GM13976 (cell line): ENCODE data around the gene WDR54.
"Not testable (repeated sequence)": the region's sequence is repeated elsewhere in the genome, so short reads cannot be mapped to it uniquely, and the experiment has no call there.

Source experiments
- DNase-seq: peaks from one replicate; pipeline ENCODE4 v3.0.0; 2012; ENCODE audit warnings: low spot score
- in situ Hi-C: fragments of 300-500 bp; cut with MboI; formaldehyde crosslinking; loops from one replicate; pipeline ENCODE4 v1.12.0; 2022; ENCODE audit warnings: low sequenced_read_pairs, mixed read lengths, inconsistent platforms; ENCODE audit not compliant: unreplicated experiment
- TF ChIP-seq, protein P1 (sequence below): IDR thresholded peaks from 2 replicates; pipeline ENCODE4 v1.5.1; 2012; ENCODE audit warnings: borderline replicate concordance, mild to moderate bottlenecking; ENCODE audit not compliant: insufficient read depth; ENCODE audit errors: extremely low read depth, missing control alignments, control extremely low read depth

Gene WDR54

DNA sequence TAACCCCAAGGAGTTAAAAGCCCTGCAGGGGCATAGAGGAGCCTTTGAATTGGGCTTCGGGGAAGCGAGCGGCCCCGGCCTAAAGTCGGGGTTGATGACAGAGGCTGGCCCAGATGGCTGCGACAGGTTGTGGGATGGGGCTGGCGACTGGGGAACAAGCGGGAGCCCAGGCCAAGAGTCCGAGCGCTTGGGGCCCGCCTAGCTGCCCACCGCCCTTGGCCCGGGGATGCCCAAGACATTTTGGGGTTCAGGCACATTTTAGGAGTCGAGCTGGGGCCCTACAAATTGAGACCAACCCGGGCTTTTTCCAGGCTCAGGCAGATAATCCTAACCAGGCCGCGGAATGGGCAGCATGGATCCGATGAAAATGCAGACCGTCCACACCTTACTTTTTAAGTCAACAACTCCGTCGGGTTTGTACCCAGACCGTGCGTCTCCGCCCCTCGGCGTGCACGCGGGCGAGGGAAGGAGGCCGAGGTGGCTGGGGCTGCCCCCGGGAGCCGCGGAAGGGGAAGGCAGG lies 19.7 kb downstream of the WDR54 start:
- in situ Hi-C loops = no loop called here
- no peak for DNase-seq
- TF ChIP-seq, protein P1, sequence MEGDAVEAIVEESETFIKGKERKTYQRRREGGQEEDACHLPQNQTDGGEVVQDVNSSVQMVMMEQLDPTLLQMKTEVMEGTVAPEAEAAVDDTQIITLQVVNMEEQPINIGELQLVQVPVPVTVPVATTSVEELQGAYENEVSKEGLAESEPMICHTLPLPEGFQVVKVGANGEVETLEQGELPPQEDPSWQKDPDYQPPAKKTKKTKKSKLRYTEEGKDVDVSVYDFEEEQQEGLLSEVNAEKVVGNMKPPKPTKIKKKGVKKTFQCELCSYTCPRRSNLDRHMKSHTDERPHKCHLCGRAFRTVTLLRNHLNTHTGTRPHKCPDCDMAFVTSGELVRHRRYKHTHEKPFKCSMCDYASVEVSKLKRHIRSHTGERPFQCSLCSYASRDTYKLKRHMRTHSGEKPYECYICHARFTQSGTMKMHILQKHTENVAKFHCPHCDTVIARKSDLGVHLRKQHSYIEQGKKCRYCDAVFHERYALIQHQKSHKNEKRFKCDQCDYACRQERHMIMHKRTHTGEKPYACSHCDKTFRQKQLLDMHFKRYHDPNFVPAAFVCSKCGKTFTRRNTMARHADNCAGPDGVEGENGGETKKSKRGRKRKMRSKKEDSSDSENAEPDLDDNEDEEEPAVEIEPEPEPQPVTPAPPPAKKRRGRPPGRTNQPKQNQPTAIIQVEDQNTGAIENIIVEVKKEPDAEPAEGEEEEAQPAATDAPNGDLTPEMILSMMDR = no peak

DNA sequence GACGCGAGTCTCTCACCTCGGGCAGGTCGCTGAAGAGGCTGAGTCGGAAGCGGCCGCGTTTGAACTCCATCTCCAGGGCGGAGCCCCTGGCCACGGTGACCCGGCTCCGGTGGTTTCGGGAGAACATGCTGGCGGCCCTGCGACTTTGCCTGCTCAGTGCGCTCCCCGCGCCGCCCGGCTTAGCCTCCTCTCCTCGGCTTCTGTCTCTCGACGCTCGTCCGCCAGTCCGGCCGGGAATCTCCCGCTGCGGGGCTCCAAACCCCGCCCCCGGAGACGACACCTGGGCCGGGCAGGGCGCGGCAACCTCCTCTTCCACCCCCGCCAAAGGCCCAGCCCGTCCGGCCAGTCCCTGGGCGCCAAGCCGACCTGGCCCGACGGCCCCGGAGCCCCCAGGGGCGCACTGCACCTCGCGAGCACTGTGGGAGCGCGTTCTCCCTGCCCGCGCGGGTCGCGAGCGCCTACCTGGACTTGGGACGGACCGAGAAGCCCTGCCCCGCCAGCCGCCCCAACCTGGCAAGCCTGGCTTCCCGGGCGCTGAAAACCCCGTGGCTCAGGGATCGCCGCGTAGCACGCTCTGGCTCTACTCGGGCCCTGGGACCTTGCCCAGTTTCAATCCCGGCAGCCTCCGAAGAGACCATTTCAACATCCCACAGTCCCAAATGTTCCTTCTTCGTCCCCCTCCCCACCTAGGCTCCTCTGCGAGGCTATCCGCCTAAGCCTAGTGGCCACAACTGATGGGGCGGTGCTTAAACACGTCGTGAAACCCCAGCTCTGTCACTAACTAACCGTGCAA lies 20.4 kb downstream of the WDR54 start, which contains the start of gene RTKN:
Gene RTKN, minus strand, starts transcription at position 248 of the 793 bp plus-strand sequence. Its CDS starts 121 bp downstream, at position 127.
- DNase-seq = peak; percentile 68
- in situ Hi-C loops = no loop called here
- TF ChIP-seq, protein P1 = no peak

GRCh38 chr2:74442483-74443297 lies 21.2 kb downstream of the WDR54 start:
- in situ Hi-C loops, DNase-seq: not testable (repeated sequence)

DNA sequence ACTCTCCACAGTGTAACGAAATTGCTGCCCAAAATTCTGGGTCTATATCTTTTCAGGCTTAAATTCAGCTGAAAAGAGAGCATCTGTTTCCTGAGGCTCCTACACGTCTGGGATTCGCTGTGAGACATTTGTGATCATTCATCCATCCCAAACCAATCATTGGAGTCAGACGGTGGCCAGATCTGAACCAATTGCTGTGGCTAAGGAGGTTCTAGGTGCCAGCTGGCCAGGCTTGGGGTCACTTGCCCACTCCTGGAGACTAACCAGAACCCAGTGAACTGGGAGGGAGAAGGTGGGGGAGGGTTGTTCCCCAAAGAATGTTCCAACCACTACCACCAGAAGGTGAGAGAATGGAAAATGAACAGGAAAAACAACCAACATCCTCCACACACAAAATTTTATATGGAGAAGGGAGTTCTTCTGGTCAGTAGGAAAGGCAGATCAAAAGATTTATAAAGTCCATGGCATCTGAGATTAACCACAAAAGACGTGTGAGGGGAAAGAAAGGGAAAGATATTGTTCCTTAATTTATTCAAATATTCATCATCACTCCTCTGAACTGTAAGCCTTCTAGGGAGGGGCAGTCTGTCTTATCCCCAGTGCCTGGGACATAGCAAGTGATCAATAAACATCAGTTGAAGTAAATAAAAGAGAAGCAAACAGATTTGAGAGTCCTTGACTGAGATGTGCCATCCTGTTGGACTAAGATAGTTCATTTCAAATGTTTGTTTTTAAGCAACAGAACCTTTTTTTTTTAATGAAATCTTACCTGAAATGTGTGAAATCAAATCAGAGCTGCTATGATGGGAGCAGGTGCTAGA lies 23.2 kb downstream of the WDR54 start:
- DNase-seq = no peak
- in situ Hi-C loops = no loop called here
- TF ChIP-seq, protein P1 = no peak

- in situ Hi-C loops = no loop called here
- DNase-seq = no peak
- TF ChIP-seq, protein P1 = no peak
Measured at GRCh38 chr2:74447230-74447999, 25.9 kb downstream of the WDR54 start.

GRCh38 chr2:74448771-74449170 lies 27.2 kb downstream of the WDR54 start:
- DNase-seq = no peak
- TF ChIP-seq, protein P1 = no peak
- in situ Hi-C loops = no loop called here
